Trophoblast cell (in vitro differentiated cells and primary cell): ENCODE measurements around the gene GPR45.
"Not testable (repeated sequence)": the region's sequence is repeated elsewhere in the genome, so short reads cannot be mapped to it uniquely, and the experiment has no call there.

Source experiments
- DNase-seq, 2 donors: peaks; one replicate each; pipeline ENCODE4 v3.0.0-alpha.2; 2016
- H2AFZ ChIP-seq: 2 replicates; pipeline ENCODE4 v1.6.1; 2013; ENCODE audit warnings: low read length, moderate library complexity, mild to moderate bottlenecking; ENCODE audit not compliant: insufficient read depth, poor library complexity
- H2AK5ac ChIP-seq: 2 replicates; pipeline ENCODE4 v1.6.1; 2013; ENCODE audit warnings: mild to moderate bottlenecking, low read length
- H2BK120ac ChIP-seq: 2 replicates; pipeline ENCODE4 v1.6.1; 2013; ENCODE audit warnings: low read length, mild to moderate bottlenecking, moderate library complexity; ENCODE audit not compliant: insufficient read depth, poor library complexity
- H2BK12ac ChIP-seq: 2 replicates; pipeline ENCODE4 v1.6.1; 2013; ENCODE audit warnings: mild to moderate bottlenecking, low read length, moderate library complexity
- H2BK5ac ChIP-seq: 2 replicates; pipeline ENCODE4 v1.6.1; 2013; ENCODE audit warnings: low read length, low read depth, moderate library complexity, mild to moderate bottlenecking; ENCODE audit not compliant: poor library complexity
- H3K14ac ChIP-seq: 2 replicates; pipeline ENCODE4 v1.6.1; 2013; ENCODE audit warnings: mild to moderate bottlenecking, low read length
- H3K18ac ChIP-seq: 2 replicates; pipeline ENCODE4 v1.6.1; 2013; ENCODE audit warnings: mild to moderate bottlenecking, low read length
- H3K23ac ChIP-seq: 2 replicates; pipeline ENCODE4 v1.6.1; 2013; ENCODE audit warnings: low read length
- H3K27ac ChIP-seq: 2 replicates; pipeline ENCODE4 v1.5.1; 2013; ENCODE audit warnings: low read depth, mild to moderate bottlenecking, inconsistent platforms, low read length, moderate library complexity
- H3K27me3 ChIP-seq: 2 replicates; pipeline ENCODE4 v1.6.1; 2013; ENCODE audit warnings: inconsistent platforms, mild to moderate bottlenecking, low read length, moderate library complexity; ENCODE audit not compliant: insufficient read depth
- H3K36me3 ChIP-seq, 2 experiments: 1 replicate in 1 of 2; 2 replicates in 1 of 2; pipeline ENCODE4 v1.6.1; 2013; ENCODE audit warnings: low read length in 2 of 2, mild to moderate bottlenecking in 2 of 2, moderate library complexity in 1 of 2; ENCODE audit not compliant: insufficient read depth in 2 of 2, control insufficient read depth in 1 of 2
- H3K4ac ChIP-seq: 2 replicates; pipeline ENCODE4 v1.6.1; 2013; ENCODE audit warnings: low read depth, mild to moderate bottlenecking, low read length, moderate library complexity
- H3K4me1 ChIP-seq, 2 experiments: 1 replicate in 1 of 2; 2 replicates in 1 of 2; pipeline ENCODE4 v1.6.1; 2013; ENCODE audit warnings: low read length in 2 of 2, mild to moderate bottlenecking in 2 of 2, moderate library complexity in 1 of 2; ENCODE audit not compliant: insufficient read depth in 2 of 2, control insufficient read depth in 1 of 2
- H3K4me2 ChIP-seq: 2 replicates; pipeline ENCODE4 v1.6.1; 2013; ENCODE audit warnings: inconsistent platforms, mild to moderate bottlenecking, low read length, moderate library complexity
- H3K4me3 ChIP-seq: 2 replicates; pipeline ENCODE4 v1.5.1; 2013; ENCODE audit warnings: mild to moderate bottlenecking, low read depth, low read length, inconsistent platforms
- H3K79me1 ChIP-seq: one replicate; pipeline ENCODE4 v1.6.1; 2013; ENCODE audit warnings: low read length
- H3K79me2 ChIP-seq: 2 replicates; pipeline ENCODE4 v1.6.1; 2013; ENCODE audit warnings: low read length, mild to moderate bottlenecking; ENCODE audit not compliant: control insufficient read depth, insufficient read depth, poor library complexity
- H3K9ac ChIP-seq: 2 replicates; pipeline ENCODE4 v1.6.1; 2013; ENCODE audit warnings: mild to moderate bottlenecking, low read length
- H3K9me3 ChIP-seq: 2 replicates; pipeline ENCODE4 v1.6.1; 2013; ENCODE audit warnings: low read depth, mild to moderate bottlenecking, control low read depth, inconsistent platforms, low read length; ENCODE audit not compliant: insufficient read depth
- H4K12ac ChIP-seq: 2 replicates; pipeline ENCODE4 v1.6.1; 2013; ENCODE audit warnings: low read depth, mild to moderate bottlenecking, low read length, moderate library complexity
- H4K8ac ChIP-seq: 2 replicates; pipeline ENCODE4 v1.6.1; 2013; ENCODE audit warnings: low read depth, mild to moderate bottlenecking, low read length, moderate library complexity
- H4K91ac ChIP-seq: one replicate; pipeline ENCODE4 v1.6.1; 2013; ENCODE audit warnings: low read depth, mild to moderate bottlenecking, low read length, moderate library complexity
- WGBS: extraction: QIAGEN DNeasy Blood & Tissue Kit; methylation state at CpG from one replicate; pipeline ENCODE4 v1.1.7; 2013; ENCODE audit warnings: missing lambda C conversion rate; ENCODE audit not compliant: insufficient read length, insufficient coverage; ENCODE audit errors: extremely low coverage; 5-methylcytosine and 5-hydroxymethylcytosine counted together

The GPR45 gene

DNA sequence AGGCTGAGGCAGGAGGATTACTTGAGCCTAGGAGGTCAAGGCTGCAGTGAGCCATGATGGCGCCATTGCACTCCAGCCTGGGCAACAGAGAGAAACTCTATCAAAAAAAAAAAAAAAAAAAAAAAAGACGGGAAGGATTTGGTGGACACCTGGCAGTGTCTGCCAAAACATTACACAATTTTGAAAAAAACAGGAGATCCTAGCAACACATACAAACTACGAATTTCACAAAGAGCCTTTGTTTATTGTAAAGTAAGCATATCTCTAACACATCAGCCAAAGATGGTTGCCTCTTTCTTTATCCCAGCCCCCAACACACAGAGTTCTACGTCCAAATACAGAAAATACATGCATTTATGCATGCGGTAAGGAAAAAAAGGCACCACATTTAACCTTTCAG lies 7.6 kb downstream of the GPR45 start:
- H2AK5ac ChIP-seq, result no peak overlapping the region
- no peak overlapping the region for H2AFZ ChIP-seq
- no peak overlapping the region for H3K18ac ChIP-seq
- no peaks in the 10 kb centered on the region for H3K27me3 ChIP-seq
- no peak overlapping the region for H3K4me3 ChIP-seq
- H3K79me2 ChIP-seq, result peaks cover 3% of the 10 kb centered on the region
- no peaks in the 10 kb centered on the region for H3K9me3 ChIP-seq
- no peak overlapping the region for H4K91ac ChIP-seq
- no peak overlapping the region for H2BK5ac ChIP-seq
- peaks cover 14 to 15% of the 10 kb centered on the region in 2 experiments for H3K4me1 ChIP-seq
- no CpG with 5 or more reads among the region's 5 CpGs for WGBS
- H3K14ac ChIP-seq, result no peak overlapping the region
- H3K36me3 ChIP-seq, result no peaks in the 10 kb centered on the region
- no peak overlapping the region for H3K9ac ChIP-seq
- no peak overlapping the region for H3K4me2 ChIP-seq
- no peak overlapping the region for H2BK12ac ChIP-seq
- no peak overlapping the region for H2BK120ac ChIP-seq
- peak in 1 of 2 donors; percentile 60 for DNase-seq
- no peak overlapping the region for H4K12ac ChIP-seq
- peaks cover 24% of the 10 kb centered on the region for H3K79me1 ChIP-seq
- H3K27ac ChIP-seq, result peak overlapping the region; percentile 74
- H3K23ac ChIP-seq, result no peak overlapping the region
- no peak overlapping the region for H4K8ac ChIP-seq
- H3K4ac ChIP-seq, result no peak overlapping the region

DNA sequence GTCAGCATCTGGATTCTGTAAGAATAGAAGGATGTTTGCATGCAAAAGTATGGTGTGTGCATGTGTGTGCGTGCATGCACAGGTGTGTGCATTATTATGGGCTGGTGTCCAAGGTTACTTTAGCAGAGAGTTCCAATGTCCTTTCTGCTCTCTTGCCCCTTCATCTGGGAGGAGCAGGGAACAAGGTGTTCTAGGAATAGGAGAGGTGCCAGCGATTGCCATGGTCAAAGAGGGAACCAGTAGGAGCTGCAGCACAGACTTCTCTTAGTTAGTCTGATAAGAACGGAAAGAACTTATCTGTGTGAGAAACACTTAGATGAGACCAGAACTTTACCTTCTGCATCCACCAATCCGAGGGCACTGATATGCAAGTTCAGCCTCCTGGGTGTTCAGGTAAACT lies 8.3 kb downstream of the GPR45 start:
- Histone ChIP-seq H2AK5ac (peak overlapping the region; percentile 13), H3K23ac (no peak overlapping the region), H2BK5ac (peak overlapping the region; percentile 22), H3K4me1 (peaks cover 19 to 21% of the 10 kb centered on the region in 2 experiments), H4K8ac (peak overlapping the region; percentile 27), H3K4me2 (no peak overlapping the region), H3K4me3 (no peak overlapping the region), H3K79me1 (peaks cover 28% of the 10 kb centered on the region), H3K27me3 (no peaks in the 10 kb centered on the region), H2AFZ (no peak overlapping the region), H3K4ac (no peak overlapping the region), H3K18ac (no peak overlapping the region), H3K27ac (no peak overlapping the region), H3K79me2 (peaks cover 3% of the 10 kb centered on the region), H2BK120ac (peak overlapping the region; percentile 63), H4K91ac (peak overlapping the region; percentile 73), H3K9ac (no peak overlapping the region), H4K12ac (no peak overlapping the region), H3K9me3 (no peaks in the 10 kb centered on the region), H2BK12ac (peak overlapping the region; percentile 83), H3K14ac (no peak overlapping the region), H3K36me3 (no peaks in the 10 kb centered on the region)
- no peak for DNase-seq
- no CpG with 5 or more reads among the region's 4 CpGs for WGBS

DNA sequence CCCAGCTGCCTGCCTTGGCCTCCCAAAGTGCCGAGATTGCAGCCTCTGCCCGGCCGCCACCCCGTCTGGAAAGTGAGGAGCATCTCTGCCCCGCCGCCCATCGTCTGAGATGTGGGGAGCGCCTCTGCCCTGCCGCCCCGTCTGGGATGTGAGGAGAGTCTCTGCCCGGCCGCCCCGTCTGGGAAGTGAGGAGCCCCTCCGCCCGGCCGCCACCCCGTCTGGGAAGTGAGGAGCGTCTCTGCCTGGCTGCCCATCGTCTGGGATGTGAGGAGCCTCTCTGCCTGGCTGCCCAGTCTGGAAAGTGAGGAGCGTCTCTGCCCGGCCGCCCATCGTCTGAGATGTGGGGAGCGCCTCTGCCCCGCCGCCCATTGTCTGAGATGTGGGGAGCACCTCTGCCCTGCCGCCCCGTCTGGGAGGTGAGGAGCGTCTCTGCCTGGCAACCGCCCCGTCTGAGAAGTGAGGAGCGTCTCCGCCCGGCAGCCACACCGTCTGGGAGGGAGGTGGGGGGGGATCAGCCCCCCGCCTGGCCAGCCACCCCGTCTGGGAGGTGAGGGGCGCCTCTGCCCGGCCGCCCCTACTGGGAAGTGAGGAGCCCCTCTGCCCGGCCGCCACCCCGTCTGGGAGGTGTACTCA lies 9.6 kb downstream of the GPR45 start:
- H3K36me3 ChIP-seq, H2AFZ ChIP-seq, H4K12ac ChIP-seq, H2BK120ac ChIP-seq, H3K9ac ChIP-seq, H3K27me3 ChIP-seq, H3K27ac ChIP-seq, H3K9me3 ChIP-seq, H2AK5ac ChIP-seq, H3K4me3 ChIP-seq, H2BK5ac ChIP-seq, H4K8ac ChIP-seq, DNase-seq, H3K4ac ChIP-seq, H3K14ac ChIP-seq, H3K18ac ChIP-seq, H3K79me2 ChIP-seq, H3K23ac ChIP-seq, H3K4me2 ChIP-seq: not testable (repeated sequence)
- WGBS, result no CpG with 5 or more reads among the region's 43 CpGs
- peaks cover 39% of the 10 kb centered on the region for H3K79me1 ChIP-seq
- H3K4me1 ChIP-seq, result peaks cover 28 to 31% of the 10 kb centered on the region in 2 experiments
- H4K91ac ChIP-seq, result peak overlapping the region; percentile 74
- peak overlapping the region; percentile 30 for H2BK12ac ChIP-seq

DNA sequence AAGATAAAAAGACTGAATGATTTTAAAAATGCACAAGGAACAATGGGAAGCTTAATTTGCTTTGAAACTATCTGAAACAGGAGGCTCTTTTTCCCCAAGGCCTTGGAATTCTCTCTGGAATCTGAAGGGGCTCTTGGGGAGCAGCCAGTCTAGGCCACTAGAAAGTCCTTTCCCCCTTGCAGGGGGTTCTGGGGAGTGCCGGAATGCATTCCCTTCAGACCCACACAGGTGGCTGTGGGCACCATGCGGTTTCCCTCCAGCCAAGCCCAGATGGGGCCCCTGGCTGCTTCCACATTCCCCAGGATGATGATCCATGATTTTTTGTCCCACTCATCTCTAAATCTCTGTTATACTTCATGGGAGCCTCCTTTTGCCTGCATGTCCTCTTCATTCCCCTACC lies 10.7 kb downstream of the GPR45 start:
- WGBS, result no CpG with 5 or more reads among the region's 2 CpGs
- H3K9ac ChIP-seq, result no peak overlapping the region

More for the DNA sequence above, 10.7 kb downstream of the GPR45 start:
- Histone ChIP-seq H4K91ac (peak overlapping the region; percentile 86), H2AFZ (no peak overlapping the region), H3K79me2 (peaks cover 8% of the 10 kb centered on the region), H4K12ac (peak overlapping the region; percentile 73), H3K9me3 (no peaks in the 10 kb centered on the region), H2BK12ac (peak overlapping the region; percentile 98), H3K14ac (peak overlapping the region; percentile 72), H2BK120ac (peak overlapping the region; percentile 96), H4K8ac (peak overlapping the region; percentile 51), H3K79me1 (peaks cover 42% of the 10 kb centered on the region), H2BK5ac (peak overlapping the region; percentile 94), H3K4me2 (no peak overlapping the region), H3K23ac (no peak overlapping the region), H3K4me1 (peaks cover 31 to 33% of the 10 kb centered on the region in 2 experiments), H3K4ac (no peak overlapping the region), H3K4me3 (no peak overlapping the region), H3K36me3 (no peaks in the 10 kb centered on the region), H3K27ac (peak overlapping the region; percentile 75), H3K18ac (peak overlapping the region; percentile 83), H2AK5ac (peak overlapping the region; percentile 92), H3K27me3 (no peaks in the 10 kb centered on the region)
- DNase-seq, result no peak
